OCI-M2 (cell line): Measurements from ENCODE around the gene TPT1.
"Not testable (repeated sequence)": the region's sequence is repeated elsewhere in the genome, so short reads cannot be mapped to it uniquely, and the experiment has no call there.

Experiments used
- DNase-seq: peaks from one replicate; lab custom pipeline; 2025; ENCODE audit not compliant: unreplicated experiment; lab: John Stamatoyannopoulos, UW

The TPT1 gene

DNA sequence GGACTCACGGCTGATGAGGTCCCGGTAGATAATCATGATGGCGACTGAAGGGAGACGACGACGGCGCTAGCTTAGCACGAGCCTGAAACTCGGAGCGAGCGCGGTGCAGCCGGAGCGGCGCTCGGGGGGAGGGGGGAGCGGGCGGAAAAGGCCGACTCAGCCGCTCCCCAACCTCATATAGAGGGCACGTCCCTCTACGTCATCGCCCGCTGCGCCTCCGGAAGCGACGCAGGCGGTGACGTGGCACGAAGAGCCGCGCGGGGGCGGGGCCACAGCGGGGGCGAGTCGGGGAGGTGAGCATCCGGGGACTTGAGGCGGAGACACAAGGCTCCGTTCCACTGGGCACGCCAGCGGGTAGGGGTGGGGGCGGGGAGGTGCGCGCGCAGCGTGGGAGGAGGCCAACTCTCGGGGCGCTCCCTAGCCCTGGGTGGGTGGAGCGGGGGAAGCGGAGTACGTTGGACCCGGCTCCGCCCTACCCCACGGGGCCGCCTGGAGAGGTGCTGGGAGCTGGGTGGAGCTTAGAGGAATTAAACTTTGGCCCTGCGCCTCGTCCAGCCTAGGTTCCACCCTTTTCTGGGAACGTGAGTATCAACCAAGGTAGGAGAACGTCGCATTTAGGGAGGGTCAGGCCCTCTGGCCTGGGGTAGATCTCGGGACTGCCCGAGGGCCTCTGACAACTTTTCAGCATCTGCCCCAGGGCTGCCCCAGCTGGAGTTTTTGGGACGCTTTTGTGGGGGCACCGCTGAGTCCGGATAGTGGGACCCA is at the start of gene TPT1:
TPT1 (minus strand) TSS at position 150 of the 765 bp plus-strand sequence; CDS start at position 36, 114 bp downstream.
- peak; percentile 78 for DNase-seq

- not testable (repeated sequence) for DNase-seq
These were observed 49.4 kb upstream of the TPT1 start for GRCh38 chr13:45390348-45390747.

DNA sequence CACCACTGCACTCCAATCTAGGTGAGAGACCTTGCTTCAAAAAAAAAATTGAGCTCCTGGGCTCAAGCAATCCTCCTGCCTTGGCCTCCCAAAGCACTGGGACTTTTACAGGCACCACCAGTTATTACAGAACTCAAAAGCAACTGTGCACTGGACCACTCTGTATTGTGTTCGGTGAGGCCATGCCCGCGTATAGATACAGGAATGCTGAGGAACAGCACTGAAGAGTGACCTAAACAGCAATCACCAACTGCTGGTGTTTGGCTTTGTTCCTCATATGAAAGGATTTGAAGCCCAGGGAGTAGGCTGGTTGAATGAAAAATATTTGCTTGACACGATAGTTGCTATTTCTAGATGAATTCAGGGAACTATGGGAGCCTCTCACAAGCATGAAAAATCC is 47.7 kb upstream of the TPT1 start:
- no peak for DNase-seq

GRCh38 chr13:45386892-45387575 is 46.1 kb upstream of the TPT1 start:
- DNase-seq: not testable (repeated sequence)

GRCh38 chr13:45385907-45386553 is 45.0 kb upstream of the TPT1 start:
- DNase-seq: no peak

DNA sequence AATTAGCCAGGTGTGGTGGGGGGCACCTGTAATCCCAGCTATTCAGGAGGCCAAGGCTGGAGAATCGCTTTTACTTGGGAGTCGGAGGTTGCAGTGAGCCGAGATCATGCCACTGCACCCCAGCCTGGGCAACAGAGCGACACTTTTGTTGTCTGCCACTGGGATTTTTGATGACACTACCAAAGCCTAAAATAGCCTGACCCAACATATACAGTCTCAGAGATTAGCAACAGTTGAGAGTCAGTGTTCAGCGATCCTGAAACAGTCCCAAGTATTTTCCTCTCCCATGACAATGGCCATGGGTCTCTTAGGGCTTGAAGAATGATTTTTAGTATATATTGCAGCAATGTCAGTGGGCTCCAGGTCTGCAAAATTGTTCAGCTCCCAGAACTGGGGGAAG is 44.3 kb upstream of the TPT1 start:
- no peak for DNase-seq

GRCh38 chr13:45384474-45385174 is 43.6 kb upstream of the TPT1 start:
- DNase-seq: no peak

DNA sequence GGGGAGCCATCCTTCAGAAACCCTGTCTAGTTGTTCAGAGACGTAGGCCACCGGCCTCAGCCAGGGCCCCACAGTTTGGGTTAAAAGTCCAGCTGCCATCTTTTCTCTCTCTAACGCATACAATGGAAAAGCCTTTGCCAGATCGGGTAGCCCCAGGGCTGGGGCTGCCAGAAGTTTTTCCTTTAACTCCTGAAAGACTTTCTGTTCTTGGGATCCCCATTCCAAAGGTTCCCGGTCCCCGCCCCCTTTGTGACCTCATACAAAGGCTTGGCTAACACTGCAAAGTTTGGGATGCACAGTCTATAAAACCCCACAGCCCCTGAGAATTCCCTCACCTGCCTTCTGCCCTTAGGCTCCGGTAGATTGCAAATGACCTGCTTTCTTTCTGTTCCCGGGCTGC is 41.8 kb upstream of the TPT1 start:
- not testable (repeated sequence) for DNase-seq

DNA sequence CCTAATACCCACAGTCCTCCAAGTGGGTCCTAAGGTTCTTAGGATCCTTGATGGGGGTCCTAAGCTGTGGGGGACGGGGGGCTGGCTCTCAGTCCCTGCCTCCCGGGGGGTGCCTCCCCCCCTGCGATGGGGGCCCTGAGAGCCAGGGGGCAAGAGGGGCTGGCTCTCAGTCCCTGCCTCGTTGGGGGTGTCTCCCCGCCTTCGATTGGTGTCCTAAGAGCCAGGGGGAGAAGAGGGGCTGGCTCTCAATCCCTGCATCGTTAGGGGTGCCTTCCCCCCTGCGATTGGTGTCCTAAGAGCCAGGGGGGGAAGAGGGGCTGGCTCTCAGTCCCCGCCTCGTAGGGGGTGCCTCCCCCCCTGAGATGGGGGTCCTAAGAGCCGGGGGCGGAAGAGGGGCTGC is 40.2 kb upstream of the TPT1 start:
- DNase-seq: no peak

DNA sequence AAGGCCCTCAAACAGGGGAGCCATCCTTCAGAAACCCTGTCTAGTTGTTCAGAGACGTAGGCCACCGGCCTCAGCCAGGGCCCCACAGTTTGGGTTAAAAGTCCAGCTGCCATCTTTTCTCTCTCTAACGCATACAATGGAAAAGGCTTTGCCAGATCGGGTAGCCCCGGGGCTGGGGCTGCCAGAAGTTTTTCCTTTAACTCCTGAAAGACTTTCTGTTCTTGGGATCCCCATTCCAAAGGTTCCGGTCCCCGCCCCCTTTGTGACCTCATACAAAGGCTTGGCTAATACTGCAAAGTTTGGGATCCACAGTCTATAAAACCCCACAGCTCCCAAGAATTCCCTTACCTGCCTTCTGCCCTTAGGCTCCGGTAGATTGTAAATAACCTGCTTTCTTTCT is 39.7 kb upstream of the TPT1 start:
- DNase-seq: not testable (repeated sequence)

DNA sequence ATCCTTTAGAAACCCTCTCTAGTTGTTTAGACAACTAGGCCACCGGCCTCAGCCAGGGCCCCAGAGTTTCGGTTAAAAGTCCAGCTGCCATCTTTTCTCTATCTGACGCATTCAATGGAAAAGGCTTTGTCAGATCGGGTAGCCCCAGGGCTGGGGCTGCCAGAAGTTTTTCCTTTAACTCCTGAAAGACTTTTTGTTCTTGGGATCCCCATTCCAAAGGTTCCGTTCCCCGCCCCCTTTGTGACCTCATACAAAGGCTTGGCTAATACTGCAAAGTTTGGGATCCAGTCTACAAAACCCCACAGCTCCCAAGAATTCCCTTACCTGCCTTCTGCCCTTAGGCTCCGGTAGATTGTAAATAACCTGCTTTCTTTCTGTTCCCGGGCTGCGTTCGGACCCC is 38.5 kb upstream of the TPT1 start:
- not testable (repeated sequence) for DNase-seq

DNA sequence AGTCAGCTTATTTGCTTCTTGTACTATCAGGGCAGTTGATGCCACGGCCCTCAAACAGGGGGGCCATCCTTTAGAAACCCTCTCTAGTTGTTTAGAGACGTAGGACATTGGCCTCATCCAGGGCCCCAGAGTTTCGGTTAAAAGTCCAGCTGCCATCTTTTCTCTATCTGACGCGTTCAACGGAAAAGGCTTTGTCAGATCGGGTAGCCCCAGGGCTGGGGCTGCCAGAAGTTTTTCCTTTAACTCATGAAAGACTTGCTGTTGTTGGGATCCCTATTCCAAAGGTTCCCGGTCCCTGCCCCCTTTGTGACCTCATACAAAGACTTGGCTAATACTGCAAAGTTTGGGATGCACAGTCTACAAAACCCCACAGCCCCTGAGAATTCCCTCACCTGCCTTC is 37.8 kb upstream of the TPT1 start:
- not testable (repeated sequence) for DNase-seq

DNA sequence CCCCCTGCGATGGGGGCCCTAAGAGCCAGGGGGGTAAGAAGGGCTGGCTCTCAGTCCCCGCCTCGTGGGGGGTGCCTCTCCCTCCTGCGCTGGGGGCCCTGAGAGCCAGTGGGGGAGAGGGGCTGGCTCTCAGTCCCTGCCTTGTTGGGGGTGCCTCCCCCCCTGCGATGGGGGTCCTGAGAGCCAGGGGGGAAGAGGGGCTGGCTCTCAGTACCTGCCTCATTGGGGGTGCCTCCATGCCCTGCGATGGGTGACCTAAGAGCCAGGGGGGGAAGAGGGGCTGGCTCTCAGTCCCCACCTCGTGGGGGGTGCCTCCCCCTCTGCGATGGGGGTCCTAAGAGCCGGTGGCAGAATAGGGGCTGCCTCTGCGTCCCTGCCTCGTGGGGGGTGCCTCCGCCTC is 36.3 kb upstream of the TPT1 start:
- DNase-seq: not testable (repeated sequence)

- DNase-seq: not testable (repeated sequence)
These were observed 35.7 kb upstream of the TPT1 start for GRCh38 chr13:45376651-45377050.

GRCh38 chr13:45374917-45375316 is 33.9 kb upstream of the TPT1 start:
- no peak for DNase-seq

DNA sequence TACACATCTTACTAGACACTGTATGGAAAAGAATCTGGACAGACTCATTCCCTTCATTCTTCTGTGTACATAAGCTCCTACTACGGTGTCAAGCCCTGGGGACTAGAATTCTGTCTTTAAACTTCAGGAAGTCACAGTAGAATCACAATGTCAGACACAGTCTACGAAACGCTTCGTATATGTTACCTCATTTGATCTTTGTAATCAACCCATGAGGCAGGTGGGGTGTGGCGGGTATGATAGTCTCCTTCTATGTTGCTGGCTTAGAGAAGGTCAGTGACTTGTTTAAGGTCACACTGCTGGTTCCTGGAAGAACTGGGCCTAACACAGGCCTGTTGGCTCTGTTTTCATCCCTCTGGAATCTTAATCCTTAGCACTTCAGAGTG is 32.2 kb upstream of the TPT1 start:
- DNase-seq: no peak

DNA sequence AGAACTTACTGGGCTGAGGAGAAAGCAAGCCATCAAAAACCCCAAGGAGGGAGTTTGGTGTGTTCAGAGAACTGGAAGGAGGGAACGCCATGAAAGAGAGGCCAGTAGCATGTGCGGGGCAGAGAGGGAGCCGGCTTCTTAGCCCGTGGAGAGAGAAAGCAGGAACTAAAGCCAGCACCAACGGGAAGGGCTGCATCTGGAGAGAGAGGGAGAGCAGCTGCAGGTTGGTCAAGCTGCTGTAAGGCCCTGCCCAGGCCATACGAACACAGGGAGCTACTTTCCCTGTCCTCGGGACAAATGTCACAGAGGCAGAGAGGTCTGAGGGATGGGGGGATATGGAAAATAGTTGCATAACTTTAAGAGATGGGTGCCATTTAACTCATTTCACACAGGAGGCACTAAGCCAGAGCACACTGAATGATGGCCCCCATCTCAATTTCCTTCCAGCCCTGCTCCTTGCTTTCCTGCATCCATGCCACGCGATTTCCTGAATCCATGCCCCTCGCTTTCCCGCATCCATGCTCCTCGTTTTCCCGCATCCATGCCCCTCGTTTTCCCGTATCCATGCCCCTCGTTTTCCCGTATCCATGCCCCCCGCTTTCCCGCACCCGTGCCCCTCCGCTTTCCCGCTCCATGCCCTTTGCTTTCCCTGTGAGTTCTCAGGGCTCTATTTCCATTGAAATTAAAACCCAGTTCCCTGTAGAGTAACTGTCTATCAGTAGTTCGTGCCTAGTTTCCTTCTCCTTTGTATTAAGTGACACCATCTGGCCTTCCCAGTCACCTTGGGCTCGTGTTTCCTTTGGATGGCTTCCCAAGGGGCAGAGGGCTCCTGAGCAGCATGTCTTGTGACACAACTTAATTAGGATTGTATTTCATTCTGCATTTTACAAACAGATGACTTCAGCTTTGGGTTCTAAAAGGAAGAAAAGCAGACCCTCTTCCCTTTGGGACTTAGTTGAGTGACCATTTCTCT is 31.5 kb upstream of the TPT1 start:
- no peak for DNase-seq

DNA sequence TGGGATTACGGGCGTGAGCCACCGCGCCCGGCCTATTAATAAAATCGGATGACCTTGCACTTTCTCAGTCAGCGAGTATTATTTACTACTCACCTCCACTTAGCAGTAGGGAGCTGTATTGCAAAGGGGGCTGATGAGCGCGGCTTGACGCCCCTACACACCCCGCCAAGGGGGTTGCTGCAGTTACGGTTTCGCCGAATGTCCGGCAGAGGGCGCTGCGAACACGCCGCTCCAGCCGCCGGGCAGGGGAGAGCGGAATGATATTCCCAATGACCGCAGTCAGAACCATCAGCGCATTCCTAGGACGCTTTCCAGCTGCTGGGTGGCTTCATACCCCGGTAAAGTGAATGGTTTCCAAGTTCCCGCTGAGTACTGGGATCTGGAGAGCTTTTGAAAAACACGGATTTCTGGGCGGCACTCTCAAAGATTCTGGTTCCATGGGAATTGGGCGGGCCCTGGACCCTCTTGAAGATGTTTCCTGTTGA is 30.0 kb upstream of the TPT1 start:
- DNase-seq: no peak

DNA sequence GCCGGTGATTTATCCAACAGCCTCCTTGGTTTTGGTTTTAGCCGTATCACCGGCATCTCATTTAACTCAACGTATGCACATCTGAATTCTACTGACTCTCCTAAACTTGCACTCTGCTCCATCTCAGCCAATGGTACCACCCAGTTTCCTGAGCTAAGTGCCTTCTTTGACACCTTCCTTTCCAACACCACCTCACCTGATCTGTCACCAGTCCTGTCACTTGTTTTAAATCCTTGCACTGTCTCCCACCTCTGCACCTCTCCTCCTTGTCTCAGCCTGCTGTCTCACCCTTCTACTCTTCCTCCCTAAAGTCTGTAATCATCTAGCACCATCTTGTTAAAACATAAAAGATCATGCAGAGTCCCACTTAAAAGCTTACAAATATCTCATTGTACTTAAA is 28.1 kb upstream of the TPT1 start:
- DNase-seq: no peak

GRCh38 chr13:45368571-45368970 is 27.6 kb upstream of the TPT1 start:
- no peak for DNase-seq
